Fibroblast of skin of right biceps (primary cell): Measurements from ENCODE around the gene NIPAL1.

Source experiments
- DNase-seq: peaks from one replicate; pipeline ENCODE4 v3.0.0-alpha.2; 2013

NIPAL1 gene

GRCh38 chr4:48068182-48068581 is 51.6 kb downstream of the NIPAL1 start:
- DNase-seq: no peak

DNA sequence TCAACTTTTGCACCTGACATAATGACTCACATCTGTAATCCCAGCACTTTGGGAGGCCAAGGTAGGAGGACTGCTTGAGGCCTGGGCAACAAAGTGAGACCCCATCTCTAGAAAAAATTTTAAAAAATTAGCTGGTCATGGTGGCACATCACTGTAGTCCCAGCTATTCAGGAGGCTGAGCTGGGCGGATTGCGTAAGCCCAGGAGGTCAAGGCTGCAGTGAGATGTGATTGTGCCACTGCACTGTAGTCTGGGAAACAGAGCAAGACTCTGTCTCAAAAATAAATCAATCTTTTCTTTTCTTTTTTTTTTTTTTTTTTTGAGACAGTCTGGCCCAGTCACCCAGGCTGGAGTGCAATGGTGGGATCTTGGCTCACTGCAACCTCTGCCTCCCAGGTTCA is 52.5 kb downstream of the NIPAL1 start:
- DNase-seq: no peak

DNA sequence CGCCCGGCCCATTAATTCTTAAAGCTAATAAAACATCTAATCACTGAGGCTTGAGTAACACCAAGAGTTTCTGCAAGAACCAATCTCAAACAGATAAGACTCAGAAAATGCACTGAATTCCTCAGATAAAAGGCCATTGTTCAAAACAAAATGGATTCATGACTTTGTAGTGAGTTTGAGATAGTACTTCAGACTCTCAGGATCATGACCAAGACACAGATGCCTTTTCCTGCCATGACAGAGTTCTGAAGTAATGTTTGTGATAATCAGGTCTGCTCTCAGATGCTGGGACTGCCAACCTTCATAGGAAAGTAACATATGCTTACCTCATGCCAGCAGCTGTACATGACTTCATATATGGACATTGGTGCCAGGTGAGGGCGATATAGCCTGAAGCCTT is 54.6 kb downstream of the NIPAL1 start:
- DNase-seq: no peak

DNA sequence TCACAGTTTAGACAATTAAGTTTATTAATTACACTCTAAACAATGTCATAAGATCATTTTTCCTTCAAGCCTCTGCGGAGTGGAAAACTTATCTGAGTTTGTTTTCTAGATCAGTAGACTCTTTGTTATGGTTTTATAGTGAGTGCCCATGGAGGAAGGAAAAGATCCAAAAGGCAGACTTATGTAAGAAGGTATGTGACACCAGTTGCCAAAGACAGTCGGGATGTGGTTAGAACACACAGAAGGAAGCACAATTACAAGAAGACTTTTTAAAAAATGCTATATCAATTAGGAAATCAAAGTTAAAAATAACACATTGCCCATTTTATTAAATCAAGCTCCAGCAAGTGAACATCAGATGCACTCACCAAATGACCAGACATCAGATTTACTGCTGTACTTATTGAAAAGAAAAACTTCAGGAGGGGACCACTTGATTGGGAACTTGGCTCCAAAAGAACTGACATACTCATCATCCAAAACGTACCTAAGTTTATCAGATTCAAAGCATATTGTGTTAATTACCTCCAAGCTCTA is 57.1 kb downstream of the NIPAL1 start:
- DNase-seq: no peak

- no peak for DNase-seq
These were observed 58.1 kb downstream of the NIPAL1 start for GRCh38 chr4:48074657-48075056.

DNA sequence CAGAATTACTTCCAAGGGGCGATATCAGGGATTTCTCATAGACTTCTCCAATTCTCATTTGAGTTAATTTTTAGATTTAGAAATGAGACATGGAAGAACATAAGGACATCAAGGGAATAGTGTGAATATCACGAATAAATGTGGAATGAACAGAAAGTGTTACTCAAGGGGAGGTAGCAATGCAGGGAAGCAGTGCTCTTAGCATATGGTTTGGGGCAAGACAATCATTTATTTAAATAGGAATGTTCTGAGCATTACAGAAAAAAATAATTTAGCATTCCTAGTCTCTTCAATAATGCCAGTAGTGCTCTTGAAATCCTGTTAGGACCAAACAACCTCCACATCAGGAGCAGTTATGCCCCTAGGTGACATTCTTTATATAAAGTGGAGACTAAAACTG is 61.9 kb downstream of the NIPAL1 start:
- no peak for DNase-seq

- DNase-seq: no peak
These were observed 62.5 kb downstream of the NIPAL1 start for GRCh38 chr4:48078862-48079655.

GRCh38 chr4:48079972-48080391 is 63.4 kb downstream of the NIPAL1 start:
- DNase-seq: peak; percentile 48

GRCh38 chr4:48081196-48081595 is 64.6 kb downstream of the NIPAL1 start:
- peak; percentile 35 for DNase-seq

- no peak for DNase-seq
These were observed 66.4 kb downstream of the NIPAL1 start for GRCh38 chr4:48082956-48083355.

DNA sequence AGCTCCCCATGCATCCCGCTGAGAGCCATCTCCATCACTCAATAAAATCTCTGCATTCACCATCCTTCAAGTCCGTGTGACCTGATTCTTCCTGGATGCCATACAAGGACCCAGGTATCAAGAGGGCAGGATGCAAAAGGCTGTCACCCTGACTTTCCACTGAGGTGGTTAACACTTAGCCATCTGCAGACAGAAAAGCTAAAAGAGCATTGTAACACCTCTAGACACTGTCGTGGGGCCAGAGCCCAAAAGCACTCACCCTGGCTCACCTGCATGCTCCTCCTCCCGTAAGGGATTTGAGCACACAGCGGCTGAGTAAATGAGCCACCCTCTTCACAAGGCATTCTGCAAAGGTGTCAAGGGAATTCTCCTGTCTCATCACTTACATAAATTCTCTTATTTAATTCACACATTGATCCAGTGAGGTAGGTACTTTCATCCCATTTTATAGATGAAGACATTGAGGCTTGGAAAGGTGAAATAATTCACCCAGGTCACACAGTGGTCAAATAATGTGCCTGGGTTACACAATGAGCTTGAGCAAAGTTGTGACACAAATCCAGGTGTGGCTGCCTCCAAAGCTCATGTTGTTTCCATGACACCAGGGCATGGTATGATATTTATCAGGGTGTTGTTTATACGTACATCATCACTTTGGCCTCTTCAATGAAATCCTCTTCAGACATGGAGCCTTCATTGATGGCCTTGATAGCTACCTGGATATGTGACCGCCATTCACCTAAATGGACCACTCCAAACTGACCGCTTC is 69.4 kb downstream of the NIPAL1 start:
- DNase-seq: no peak
